Activated naive CD4-positive, alpha-beta T cell treated with anti-CD3 and anti-CD28 coated beads for 36 hours (primary cell): ENCODE results near the gene ATP9A. TPM values are rescaled to one million over a fixed set of nuclear protein-coding genes. Genes with fewer than 3 reads are reported as not detected.
"Not testable (repeated sequence)": the region's sequence is repeated elsewhere in the genome, so short reads cannot be mapped to it uniquely, and the experiment has no call there.

Experiments
- CTCF ChIA-PET: fragments of 350-600 bp; sonication (Branson Sonifier 250); formaldehyde crosslinking; loops from one replicate; lab custom pipeline; 2021; ENCODE audit warnings: antibody characterized with exemption; lab: Charles Lee
- DNase-seq: peaks from one replicate; pipeline ENCODE4 v3.0.0-alpha.2; 2020
- H3K27ac Mint-ChIP-seq: one replicate; pipeline ENCODE4 v1.8.0; 2021; ENCODE audit warnings: mild to moderate bottlenecking, mixed read lengths
- H3K27me3 Mint-ChIP-seq: one replicate; pipeline ENCODE4 v1.8.0; 2021; ENCODE audit warnings: low read depth, mixed read lengths
- H3K36me3 Mint-ChIP-seq: one replicate; pipeline ENCODE4 v1.8.0; 2021; ENCODE audit warnings: low read depth, mixed read lengths
- H3K4me1 Mint-ChIP-seq: one replicate; pipeline ENCODE4 v1.8.0; 2021; ENCODE audit warnings: low read depth, mixed read lengths
- H3K4me3 Mint-ChIP-seq: one replicate; pipeline ENCODE4 v1.8.0; 2021; ENCODE audit warnings: mild to moderate bottlenecking, moderate library complexity, mixed read lengths
- H3K9me3 Mint-ChIP-seq: one replicate; pipeline ENCODE4 v1.8.0; 2021; ENCODE audit warnings: mixed read lengths
- intact Hi-C: fragments of 100-400 bp; cut with micrococcal nuclease; formaldehyde crosslinking; loops from one replicate; pipeline ENCODE4 v1.15.1; 2023
- total RNA-seq, 2 experiments: library from RNA; stranded (reverse); gene quantifications; one replicate each; pipeline ENCODE4 v1.2.3, GENCODE V29; 2021

ATP9A gene
- total RNA-seq, 2 experiments from 2014 or later: 0.12 to 0.17 TPM

- intact Hi-C loops: no loop called here
- H3K9me3 Mint-ChIP-seq: no peaks in the 10 kb centered on the region
- no peak for DNase-seq
- H3K4me3 Mint-ChIP-seq: no peak overlapping the region
- no peaks in the 10 kb centered on the region for H3K4me1 Mint-ChIP-seq
- CTCF ChIA-PET: no interaction called here
- H3K27me3 Mint-ChIP-seq: no peaks in the 10 kb centered on the region
- H3K36me3 Mint-ChIP-seq: no peaks in the 10 kb centered on the region
- no peak overlapping the region for H3K27ac Mint-ChIP-seq
These were observed 119.6 kb downstream of the ATP9A start for GRCh38 chr20:51648571-51648947.

DNA sequence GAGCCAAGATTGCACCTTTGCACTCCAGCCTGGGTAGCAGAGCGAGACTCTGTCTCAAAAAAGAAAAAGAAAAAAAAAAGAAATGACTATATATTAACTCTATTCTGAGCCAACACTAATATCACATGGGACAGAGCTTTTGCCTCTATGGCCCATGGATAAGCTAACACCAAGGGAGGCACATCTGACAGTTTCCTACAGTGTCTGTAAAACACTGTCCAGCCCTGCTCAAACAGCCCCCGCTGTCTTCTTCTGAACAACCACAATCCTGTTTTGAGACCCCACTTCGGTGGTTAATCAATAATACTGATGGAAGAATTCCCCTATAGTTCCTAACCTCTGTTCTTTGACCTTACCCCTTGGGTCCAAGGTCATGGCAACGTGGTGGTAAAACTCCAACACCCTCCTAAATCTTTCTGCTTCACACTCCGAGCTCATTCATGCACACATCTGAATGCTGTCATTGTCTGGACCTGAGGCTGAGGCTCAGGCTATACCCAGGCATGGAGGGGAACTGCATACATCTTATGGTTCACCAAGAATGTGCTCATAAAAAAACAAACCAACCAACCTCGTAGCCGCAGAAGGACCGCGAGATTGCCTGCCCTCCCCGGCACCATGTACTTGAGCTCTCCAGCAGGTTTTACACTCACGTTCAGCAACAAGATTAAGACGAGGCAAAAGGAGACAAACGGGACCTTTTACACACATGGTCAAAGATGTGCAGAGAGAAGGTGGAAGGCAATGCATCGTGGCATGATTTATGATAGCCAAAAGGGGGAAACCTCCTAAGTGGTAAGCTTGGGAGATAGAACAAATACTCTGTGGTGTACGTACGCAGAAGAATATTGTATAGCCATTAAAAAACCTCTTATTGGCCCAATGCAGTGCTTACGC is 120.3 kb downstream of the ATP9A start:
- no peaks in the 10 kb centered on the region for H3K27me3 Mint-ChIP-seq
- no peaks in the 10 kb centered on the region for H3K4me1 Mint-ChIP-seq
- intact Hi-C loops: no loop called here
- DNase-seq: no peak
- H3K4me3 Mint-ChIP-seq: no peak overlapping the region
- CTCF ChIA-PET: interaction anchor here (0.5 to 1.2 kb wide), 3 partner anchors 47 to 503 kb away, joined by 3 read pairs; no protein-coding TSS in a partner anchor
- H3K9me3 Mint-ChIP-seq: no peaks in the 10 kb centered on the region
- no peaks in the 10 kb centered on the region for H3K36me3 Mint-ChIP-seq
- no peak overlapping the region for H3K27ac Mint-ChIP-seq

GRCh38 chr20:51643810-51644209 is 124.4 kb downstream of the ATP9A start:
- H3K27ac Mint-ChIP-seq, H3K9me3 Mint-ChIP-seq, intact Hi-C loops, H3K27me3 Mint-ChIP-seq, DNase-seq, H3K4me1 Mint-ChIP-seq, H3K36me3 Mint-ChIP-seq, H3K4me3 Mint-ChIP-seq: not testable (repeated sequence)
- CTCF ChIA-PET: interaction anchor here (1.2 to 1.5 kb wide), 2 partner anchors 10 to 57 kb away, joined by 3 read pairs; no protein-coding TSS in a partner anchor

- no peak for DNase-seq
- H3K27me3 Mint-ChIP-seq: no peaks in the 10 kb centered on the region
- H3K27ac Mint-ChIP-seq: no peak overlapping the region
- CTCF ChIA-PET: interaction anchor here (1.2 kb wide), 1 partner anchor 9 kb away, joined by 3 read pairs; no protein-coding TSS in a partner anchor
- intact Hi-C loops: no loop called here
- no peaks in the 10 kb centered on the region for H3K4me1 Mint-ChIP-seq
- no peaks in the 10 kb centered on the region for H3K9me3 Mint-ChIP-seq
- H3K4me3 Mint-ChIP-seq: no peak overlapping the region
- no peaks in the 10 kb centered on the region for H3K36me3 Mint-ChIP-seq
These were observed 124.8 kb downstream of the ATP9A start for GRCh38 chr20:51643390-51643789.

GRCh38 chr20:51641866-51642265 is 126.3 kb downstream of the ATP9A start:
- no peak overlapping the region for H3K27ac Mint-ChIP-seq
- intact Hi-C loops: no loop called here
- CTCF ChIA-PET: interaction anchor here (1.2 kb wide), 1 partner anchor 33 kb away, joined by 3 read pairs; no protein-coding TSS in a partner anchor
- no peaks in the 10 kb centered on the region for H3K9me3 Mint-ChIP-seq
- H3K4me3 Mint-ChIP-seq: no peak overlapping the region
- H3K4me1 Mint-ChIP-seq: no peaks in the 10 kb centered on the region
- no peaks in the 10 kb centered on the region for H3K27me3 Mint-ChIP-seq
- DNase-seq: no peak
- no peaks in the 10 kb centered on the region for H3K36me3 Mint-ChIP-seq

GRCh38 chr20:51640743-51641142 is 127.4 kb downstream of the ATP9A start:
- no peak for DNase-seq
- Mint-ChIP-seq H3K9me3 (no peaks in the 10 kb centered on the region), H3K36me3 (no peaks in the 10 kb centered on the region), H3K27ac (no peak overlapping the region), H3K4me3 (no peak overlapping the region), H3K4me1 (no peaks in the 10 kb centered on the region), H3K27me3 (no peaks in the 10 kb centered on the region)
- CTCF ChIA-PET: interaction anchor here (0.6 to 1.0 kb wide), 2 partner anchors 11 to 268 kb away, joined by 3 to 4 read pairs; no protein-coding TSS in a partner anchor
- intact Hi-C loops: no loop called here

- H3K4me1 Mint-ChIP-seq: no peaks in the 10 kb centered on the region
- no peak overlapping the region for H3K27ac Mint-ChIP-seq
- CTCF ChIA-PET: interaction anchor here (0.7 kb wide), 2 partner anchors 24 to 41 kb away, joined by 3 read pairs; no protein-coding TSS in a partner anchor
- no peaks in the 10 kb centered on the region for H3K9me3 Mint-ChIP-seq
- peaks cover 6% of the 10 kb centered on the region for H3K27me3 Mint-ChIP-seq
- no peaks in the 10 kb centered on the region for H3K36me3 Mint-ChIP-seq
- peak; percentile 72 for DNase-seq
- intact Hi-C loops: loop anchor here (1.0 kb wide), 1 partner anchor 444 kb away; no protein-coding TSS in a partner anchor
- H3K4me3 Mint-ChIP-seq: no peak overlapping the region
These were observed 128.9 kb downstream of the ATP9A start for GRCh38 chr20:51639206-51639832.

DNA sequence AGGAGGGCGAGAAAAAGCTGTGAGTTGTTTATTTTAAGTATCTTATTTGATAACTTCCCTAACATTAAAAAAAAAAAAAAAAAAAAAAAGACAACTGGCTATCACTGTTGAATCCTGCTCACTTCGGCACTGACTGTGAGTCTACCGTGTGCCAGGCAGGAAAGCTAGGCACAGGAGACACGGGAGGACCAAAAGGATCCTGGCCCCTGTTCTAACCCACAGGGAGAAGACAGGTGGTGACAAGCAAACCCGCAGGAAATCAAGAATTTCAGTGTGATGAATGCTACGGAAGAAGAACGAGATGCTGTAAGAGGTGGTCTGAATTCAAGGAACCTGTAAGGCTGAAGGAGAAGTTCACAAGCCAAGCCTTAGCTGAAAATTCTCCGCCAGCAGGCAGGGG is 130.9 kb downstream of the ATP9A start:
- Mint-ChIP-seq H3K4me1 (no peaks in the 10 kb centered on the region), H3K9me3 (no peaks in the 10 kb centered on the region), H3K27me3 (peaks cover 13% of the 10 kb centered on the region), H3K36me3 (no peaks in the 10 kb centered on the region), H3K27ac (no peak overlapping the region), H3K4me3 (no peak overlapping the region)
- CTCF ChIA-PET: interaction anchor here (0.6 to 1.2 kb wide), 3 partner anchors 53 to 132 kb away, joined by 3 to 4 read pairs (median 3); no protein-coding TSS in a partner anchor
- DNase-seq: no peak
- intact Hi-C loops: no loop called here

DNA sequence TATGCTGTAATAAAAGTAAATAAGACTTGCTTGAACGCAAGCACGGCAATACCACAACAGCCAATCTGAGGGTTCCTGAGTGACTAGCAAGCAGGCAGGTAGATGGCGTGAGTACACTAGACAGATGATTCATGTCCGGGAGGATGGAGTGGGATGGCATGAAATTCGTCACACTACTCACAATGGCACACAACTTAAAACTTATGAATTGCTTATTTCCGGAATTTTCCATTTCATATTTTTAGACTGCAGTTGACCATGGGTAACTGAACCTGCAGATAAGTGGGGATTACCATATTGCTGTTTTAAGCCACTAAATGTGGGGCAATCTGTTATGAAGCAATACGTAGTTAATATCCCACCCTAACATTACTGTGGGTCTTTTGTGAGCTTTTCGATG is 132.1 kb downstream of the ATP9A start:
- no peak overlapping the region for H3K27ac Mint-ChIP-seq
- CTCF ChIA-PET: no interaction called here

GRCh38 chr20:51635680-51636079 is 132.5 kb downstream of the ATP9A start:
- no peaks in the 10 kb centered on the region for H3K36me3 Mint-ChIP-seq
- intact Hi-C loops: no loop called here
- no peak overlapping the region for H3K27ac Mint-ChIP-seq
- H3K4me3 Mint-ChIP-seq: no peak overlapping the region
- CTCF ChIA-PET: no interaction called here
- H3K27me3 Mint-ChIP-seq: peaks cover 24% of the 10 kb centered on the region
- H3K9me3 Mint-ChIP-seq: no peaks in the 10 kb centered on the region
- no peak for DNase-seq
- peaks cover 10% of the 10 kb centered on the region for H3K4me1 Mint-ChIP-seq

More for the DNA sequence above, 132.1 kb downstream of the ATP9A start:
- intact Hi-C loops: no loop called here
- H3K27me3 Mint-ChIP-seq: peaks cover 20% of the 10 kb centered on the region
- DNase-seq: no peak
- H3K36me3 Mint-ChIP-seq: no peaks in the 10 kb centered on the region
- no peak overlapping the region for H3K4me3 Mint-ChIP-seq
- no peaks in the 10 kb centered on the region for H3K9me3 Mint-ChIP-seq
- peaks cover 5% of the 10 kb centered on the region for H3K4me1 Mint-ChIP-seq

GRCh38 chr20:51634877-51635276 is 133.3 kb downstream of the ATP9A start:
- no peaks in the 10 kb centered on the region for H3K36me3 Mint-ChIP-seq
- intact Hi-C loops: no loop called here

DNA sequence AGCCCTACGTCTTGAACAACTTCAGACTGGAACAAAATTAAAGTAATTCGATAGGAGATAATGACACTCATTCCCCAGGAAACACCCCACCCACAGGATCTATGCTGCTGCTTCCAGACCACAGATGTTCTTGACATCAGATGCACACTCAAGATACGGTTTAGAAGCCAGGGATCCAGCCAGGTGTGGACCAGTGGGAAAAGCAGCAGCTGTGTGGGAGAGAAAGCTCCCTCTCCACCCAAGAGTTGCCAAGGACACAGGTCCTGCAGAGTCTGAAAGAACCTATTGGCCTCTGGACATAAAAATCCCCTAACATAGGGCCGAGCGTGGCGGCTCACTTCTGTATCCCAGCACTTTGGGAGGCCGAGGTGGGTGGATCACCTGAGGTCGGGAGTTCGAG is 133.9 kb downstream of the ATP9A start:
- Mint-ChIP-seq H3K27me3 (peaks cover 34% of the 10 kb centered on the region), H3K36me3 (no peaks in the 10 kb centered on the region), H3K9me3 (no peaks in the 10 kb centered on the region), H3K4me3 (no peak overlapping the region), H3K27ac (no peak overlapping the region), H3K4me1 (peaks cover 16% of the 10 kb centered on the region)
- DNase-seq: no peak
- CTCF ChIA-PET: interaction anchor here (0.6 to 1.1 kb wide), 2 partner anchors 10 to 1691 kb away, joined by 3 read pairs; no protein-coding TSS in a partner anchor
- intact Hi-C loops: no loop called here

More at GRCh38 chr20:51634877-51635276, 133.3 kb downstream of the ATP9A start:
- Mint-ChIP-seq H3K27ac (no peak overlapping the region), H3K9me3 (no peaks in the 10 kb centered on the region), H3K27me3 (peaks cover 30% of the 10 kb centered on the region), H3K4me3 (no peak overlapping the region), H3K4me1 (peaks cover 14% of the 10 kb centered on the region)
- CTCF ChIA-PET: interaction anchor here (0.6 kb wide), 1 partner anchor 1690 kb away, joined by 3 read pairs; no protein-coding TSS in a partner anchor
- DNase-seq: no peak
